GM21576 (cell line): Measurements from ENCODE around the gene THSD4.
"Not testable (repeated sequence)": the region's sequence is repeated elsewhere in the genome, so short reads cannot be mapped to it uniquely, and the experiment has no call there.

Experiments used
- ATAC-seq: cut with Tn5 transposase; IDR thresholded peaks from one replicate; pipeline ENCODE4 v1.9.1; 2021; ENCODE audit warnings: mild to moderate bottlenecking, moderate library complexity; ENCODE audit not compliant: unreplicated experiment

Gene THSD4

DNA sequence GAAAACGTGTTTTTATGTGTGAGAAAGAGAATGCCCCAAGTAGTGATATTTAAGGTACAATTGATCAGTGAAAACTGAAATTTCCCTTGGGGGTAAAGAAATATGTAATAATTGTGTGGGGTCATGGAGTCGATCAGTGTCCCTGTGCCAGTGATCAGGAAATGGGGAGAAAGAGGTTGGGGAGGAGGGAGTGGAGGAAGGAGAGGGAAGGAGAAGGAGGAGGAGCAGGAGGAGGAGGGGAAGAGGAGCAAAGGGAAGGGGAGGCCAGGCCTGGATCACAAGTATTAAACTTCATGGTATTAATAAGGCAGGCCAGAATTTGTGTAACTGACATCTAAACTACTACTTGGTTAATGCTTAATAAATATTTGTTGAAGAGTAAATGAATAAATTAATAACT lies 30.4 kb downstream of the THSD4 start:
- ATAC-seq = no peak

DNA sequence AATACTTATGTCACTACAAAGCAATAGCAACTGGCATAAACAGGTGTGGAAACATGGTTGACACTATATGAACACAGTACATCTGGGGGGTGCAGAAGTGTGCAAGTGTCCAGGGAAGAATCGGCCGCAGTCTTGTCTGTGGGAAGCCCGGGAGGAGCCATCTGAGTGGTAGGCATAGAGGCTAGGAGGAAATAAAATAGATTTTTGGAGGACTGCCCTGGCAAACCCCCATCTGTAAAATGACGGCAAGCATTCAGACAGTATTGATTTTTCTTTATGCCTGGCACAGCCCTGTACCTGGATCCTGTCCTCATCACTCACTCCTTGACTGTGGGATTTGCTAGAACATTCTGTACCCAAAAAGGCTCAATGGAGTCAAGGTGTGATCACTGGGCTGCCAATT lies 31.3 kb downstream of the THSD4 start:
- no peak for ATAC-seq

DNA sequence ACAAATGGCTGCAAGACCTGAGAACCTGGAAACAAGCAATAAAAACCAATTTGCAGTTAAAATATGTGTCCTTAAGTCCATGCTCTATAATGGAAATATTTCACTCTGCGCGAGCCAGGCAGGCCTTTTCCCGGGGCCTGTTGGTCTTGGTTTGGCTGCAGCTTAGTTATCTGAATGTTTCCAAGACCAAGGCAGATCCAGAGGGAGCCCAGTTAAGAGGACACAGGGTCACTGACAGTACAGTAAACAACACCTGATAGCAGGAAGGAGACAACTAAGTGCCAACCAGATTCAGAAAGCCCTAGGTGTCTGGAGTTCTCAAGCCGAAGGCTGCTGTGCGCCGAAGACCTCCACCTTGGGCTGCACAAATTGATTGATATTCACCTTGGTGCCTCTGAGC lies 32.8 kb downstream of the THSD4 start:
- no peak for ATAC-seq

DNA sequence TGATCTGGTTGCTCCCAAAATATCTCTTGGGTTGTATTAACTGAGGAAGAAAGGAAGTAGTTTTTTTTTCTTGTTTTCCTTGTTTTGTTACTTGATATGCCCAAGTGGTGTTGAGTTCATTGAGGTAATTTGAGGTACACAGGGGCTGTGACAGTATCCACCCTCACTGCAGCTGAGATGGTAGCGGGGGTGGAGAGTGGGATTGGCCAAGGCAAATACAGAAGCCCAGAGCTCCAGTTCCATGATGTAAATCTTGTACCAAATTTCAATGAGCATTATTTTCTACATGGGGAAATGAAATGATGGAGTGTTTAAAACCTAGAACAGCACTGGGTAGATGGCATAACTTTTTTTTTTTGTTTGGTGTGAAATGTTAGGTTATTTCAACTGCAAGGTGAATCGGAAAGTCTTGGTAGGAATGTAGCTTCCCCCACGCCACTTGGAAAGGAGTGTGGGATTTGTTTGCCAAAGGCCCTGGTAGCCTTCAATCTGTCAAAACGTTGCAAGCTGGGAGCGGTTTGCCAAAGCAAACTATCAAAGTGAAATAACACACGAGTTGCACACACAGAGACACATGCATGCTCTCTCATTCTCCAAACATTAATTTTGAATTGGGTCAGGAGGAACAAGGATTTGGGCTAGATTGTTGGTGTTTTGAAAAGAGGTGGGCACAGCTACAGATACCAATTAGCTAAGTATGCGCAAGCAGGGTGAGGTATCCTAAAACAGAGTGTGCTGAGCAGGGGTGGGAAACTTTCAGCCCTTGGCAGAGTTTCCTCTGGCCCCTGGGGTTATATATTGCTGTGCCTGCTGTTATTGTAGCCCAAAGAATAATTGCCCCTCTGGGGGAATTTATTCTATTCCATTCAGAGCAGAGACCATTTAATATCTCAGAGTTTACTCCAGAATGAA lies 34.6 kb downstream of the THSD4 start:
- no peak for ATAC-seq

DNA sequence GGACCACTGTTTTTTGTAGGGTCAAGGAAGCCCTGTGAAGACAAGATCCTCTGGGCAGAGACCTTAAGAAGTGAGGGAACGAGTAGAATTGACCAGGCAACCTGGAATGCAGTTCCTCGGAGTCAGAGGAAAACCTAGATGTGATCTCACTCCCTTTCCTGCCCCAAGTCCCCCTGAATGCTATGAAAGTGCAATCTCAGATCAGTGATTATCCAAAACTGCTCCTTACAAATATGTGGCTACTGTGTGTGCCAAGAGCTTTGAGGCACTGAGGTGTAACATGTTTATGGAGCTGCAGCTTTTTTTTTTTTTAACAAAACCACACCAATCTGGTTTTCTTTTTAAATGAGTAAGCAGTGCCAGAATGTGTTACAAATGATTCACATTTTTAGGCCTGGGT lies 35.8 kb downstream of the THSD4 start:
- no peak for ATAC-seq

DNA sequence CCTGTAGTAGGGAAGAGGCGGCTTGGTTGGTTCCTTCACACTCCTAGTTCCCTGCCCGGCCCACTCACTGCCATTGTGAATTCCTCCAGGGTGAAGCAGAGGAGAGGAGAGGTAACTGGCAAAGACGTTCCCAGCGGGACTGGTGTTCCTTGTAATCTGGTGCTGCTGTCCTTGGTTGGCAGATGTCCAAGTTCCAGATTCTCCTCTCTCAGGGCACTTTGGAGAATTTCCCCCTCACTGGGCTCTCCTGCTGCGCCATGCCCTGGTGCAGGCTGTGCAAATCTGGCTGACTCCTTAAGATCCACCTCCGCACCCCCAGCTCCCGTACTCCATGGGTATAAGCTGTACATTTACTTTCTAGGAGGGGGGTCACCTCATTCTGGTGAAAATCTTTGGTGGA lies 37.3 kb downstream of the THSD4 start:
- no peak for ATAC-seq

DNA sequence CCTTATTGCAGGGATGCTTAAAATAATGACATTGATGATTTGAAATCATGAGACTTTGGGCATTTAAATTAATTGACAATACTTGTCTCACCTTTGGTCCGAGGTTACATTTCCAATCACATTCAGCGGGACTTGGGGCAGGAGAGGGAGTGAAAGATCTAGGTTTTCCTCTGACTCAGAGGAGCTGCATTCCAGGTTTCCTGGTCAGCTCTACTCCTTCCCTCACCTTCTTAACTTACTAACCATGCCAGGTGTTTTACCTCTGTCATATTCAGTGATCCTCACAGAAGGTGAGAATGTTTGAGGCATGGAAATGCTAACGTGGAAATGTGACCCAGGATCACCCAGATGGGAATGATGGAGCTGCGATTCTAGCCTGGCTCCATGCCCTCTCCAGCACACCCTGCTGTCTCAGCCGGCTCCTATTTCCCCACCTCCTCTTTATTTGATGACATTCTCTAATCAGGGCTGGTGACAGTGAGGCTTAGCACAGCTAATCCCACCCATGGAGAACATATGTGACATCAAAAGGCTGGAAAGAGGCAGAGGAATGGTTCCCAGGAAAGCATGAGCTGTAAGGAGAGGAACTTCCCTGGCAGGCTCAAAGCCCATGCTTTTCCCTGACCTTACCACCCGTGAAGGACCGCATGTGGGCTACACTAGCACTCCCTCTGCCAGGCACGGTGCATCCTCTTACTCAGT lies 38.7 kb downstream of the THSD4 start:
- ATAC-seq = no peak

DNA sequence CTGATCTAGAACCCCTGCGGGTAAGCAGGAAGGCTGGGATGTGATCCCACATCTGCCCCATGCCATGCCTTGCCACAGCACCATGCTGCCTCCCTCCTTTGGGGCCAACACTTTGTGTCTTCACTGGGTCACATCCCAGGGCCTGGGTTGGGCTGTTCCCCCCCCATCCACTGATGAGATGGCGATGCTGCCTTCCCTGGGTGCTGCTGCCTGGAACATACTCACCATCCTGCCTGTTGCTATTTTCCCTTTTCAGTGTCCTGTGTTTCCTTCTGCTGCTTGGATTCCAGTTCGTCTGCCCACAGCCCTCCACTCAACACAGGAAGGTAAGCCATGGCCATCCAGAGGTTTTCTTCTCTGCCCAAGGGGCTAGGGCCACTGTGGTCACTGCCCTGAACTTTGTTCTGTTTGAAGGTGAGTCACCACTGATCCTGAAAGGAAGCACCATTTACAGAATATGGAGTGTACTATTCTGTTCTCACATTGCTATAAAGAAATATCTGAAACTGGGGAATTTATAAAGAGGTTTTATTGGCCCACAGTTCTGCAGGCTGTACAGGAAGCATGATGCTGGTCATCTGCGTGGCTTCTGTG lies 39.4 kb downstream of the THSD4 start:
- no peak for ATAC-seq

DNA sequence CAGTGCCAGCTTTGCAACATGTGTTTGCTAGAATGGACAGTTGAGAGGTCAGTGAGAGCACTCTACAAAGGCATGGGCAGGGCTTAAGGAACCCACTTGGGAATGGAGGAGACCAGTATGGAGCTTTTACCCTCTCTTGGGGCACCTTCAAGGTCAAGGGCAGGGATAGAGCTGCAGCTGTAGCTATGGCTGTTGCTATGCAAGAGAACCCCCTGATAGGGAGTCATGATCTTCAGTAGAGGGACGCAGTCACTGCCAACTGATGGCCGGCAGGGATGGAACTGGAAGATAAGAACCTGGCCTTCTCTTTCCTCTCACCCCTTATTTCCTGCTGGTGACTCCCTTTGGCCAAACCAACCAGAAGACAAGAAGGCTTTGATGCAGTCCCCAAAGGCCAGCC lies 40.3 kb downstream of the THSD4 start:
- ATAC-seq = no peak

DNA sequence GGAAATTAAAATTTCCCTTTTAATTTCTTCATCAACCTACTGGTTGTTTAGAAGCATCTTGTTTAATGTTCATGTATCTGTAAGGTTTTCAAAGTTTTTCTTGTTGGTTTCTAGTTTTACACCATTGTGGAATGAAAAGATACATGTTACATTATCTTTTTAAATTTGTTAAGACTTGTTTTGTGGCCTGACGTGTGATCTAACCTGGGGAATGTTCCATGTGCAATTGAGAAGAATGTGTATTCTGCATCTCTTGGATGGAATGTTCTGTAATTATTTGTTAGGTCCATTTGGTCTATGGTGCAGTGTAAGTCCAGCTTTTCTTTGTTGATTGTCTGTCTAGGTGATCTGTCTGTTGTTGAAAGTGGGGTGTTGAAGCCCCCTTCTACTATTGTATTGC lies 45.7 kb downstream of the THSD4 start:
- no peak for ATAC-seq

DNA sequence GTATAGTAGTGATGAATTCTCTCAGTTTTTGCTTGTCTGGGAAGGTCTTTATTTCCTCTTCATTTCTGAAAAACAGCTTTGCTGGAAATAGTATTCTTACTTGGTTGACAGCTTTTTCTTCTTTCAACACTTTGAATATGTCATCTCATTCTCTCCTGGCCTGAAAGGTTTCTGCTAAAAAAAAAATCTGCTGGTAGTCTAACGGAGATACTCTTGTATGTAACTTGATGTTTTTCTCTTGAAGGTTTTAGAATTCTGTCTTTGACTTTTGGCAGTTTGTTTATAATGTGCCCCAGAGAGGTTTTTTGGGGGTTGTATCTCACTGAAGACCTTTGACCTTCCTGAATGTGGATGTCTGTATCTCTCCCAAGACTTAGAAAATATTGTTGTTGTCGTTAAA lies 47.0 kb downstream of the THSD4 start:
- no peak for ATAC-seq

DNA sequence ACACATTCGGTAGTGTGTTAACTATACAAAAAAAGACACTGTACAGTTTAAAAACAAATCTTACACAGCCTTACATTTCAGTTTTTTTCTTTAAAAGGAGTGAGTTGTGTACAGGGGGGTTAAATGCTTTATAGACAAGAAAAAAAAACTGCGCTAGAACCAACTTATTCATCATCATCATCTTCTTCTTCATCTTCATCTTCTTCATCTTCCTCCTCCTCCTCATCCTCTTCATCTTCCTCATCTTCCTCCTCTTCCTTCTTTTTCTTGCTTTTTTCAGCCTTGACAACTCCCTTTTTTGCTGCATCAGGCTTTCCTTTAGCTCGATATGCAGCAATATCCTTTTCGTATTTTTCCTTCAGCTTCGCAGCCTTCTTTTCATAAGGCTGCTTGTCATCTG lies 49.3 kb downstream of the THSD4 start:
- not testable (repeated sequence) for ATAC-seq

DNA sequence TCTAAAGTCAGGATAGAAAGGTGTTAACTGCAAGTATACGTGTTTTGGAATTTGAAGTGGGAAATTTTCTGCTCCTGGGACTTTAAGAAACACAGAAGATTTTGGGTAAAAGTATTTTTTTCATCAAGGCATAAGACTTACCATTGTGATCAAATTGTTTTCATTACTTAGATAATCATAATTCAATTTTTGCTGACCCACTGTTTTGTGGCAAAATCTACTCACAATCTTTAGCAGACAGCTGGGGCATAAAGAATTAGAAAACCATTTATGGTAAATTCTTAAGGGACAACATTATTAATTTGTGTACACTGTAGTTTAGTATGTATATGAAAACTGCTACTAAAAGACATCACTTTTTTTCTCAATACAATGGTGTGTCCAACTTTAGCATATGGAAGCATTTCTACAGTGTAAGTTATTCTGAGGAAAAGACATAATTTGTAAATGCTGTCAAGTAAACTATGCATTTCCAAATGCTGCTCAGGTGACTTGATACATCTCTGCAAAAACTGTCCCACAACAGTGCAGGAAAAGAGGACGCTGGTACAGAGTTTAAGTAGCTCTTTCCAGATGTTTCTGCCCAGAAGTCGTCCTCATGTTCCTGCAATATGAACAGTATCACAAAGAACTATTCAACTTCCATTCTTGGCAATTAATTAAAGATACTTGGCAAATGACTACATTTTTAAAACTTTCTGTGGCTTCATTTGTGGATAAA lies 52.3 kb downstream of the THSD4 start:
- no peak for ATAC-seq

DNA sequence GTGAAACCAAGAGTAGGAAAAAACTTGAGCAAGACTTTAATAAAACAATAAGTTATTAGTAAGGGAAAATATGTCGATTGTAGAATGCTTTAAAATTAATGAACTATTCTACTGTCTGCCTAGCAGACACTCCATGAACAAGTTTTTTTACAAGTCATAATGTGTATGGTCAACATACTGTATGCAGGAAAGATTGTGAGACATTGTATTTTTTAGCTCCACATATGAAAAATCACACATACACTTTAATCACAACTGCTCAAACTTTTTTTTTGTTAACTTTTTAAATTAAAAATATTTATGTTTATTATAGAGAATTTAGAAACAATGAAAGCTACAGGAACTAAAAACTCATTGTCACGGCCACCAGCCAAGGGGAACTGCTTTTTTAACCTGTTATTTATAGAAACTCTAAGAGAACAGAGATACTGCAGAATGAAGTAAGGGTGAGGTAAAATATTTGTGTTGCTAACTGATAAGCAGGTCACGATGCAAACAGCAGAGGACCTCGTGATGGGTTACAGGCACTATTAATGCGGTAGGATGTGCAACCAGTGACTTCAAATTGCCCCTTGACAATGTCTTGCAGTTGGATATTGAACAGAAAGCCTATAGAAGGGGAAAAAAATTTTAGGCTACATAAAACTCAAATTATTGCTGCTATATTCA lies 53.0 kb downstream of the THSD4 start:
- no peak for ATAC-seq

DNA sequence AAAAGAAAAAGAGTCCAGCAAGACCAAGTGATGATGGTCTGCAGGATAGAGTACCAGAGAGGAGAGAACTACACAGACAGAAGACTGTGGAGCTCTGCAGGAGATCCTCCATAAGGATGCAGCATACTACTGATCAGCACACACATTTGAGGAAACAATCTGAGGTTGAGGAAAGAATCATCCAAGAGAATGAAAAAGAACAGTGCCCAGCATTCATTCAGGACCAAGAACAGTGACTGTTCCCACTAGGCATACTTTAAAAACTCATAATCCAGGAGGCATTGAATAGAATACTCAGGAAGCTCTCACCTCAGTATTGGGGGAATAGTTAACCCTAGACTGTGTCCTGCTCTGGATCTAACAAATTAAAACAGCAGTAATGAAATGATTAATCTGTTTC lies 54.9 kb downstream of the THSD4 start:
- ATAC-seq = no peak

DNA sequence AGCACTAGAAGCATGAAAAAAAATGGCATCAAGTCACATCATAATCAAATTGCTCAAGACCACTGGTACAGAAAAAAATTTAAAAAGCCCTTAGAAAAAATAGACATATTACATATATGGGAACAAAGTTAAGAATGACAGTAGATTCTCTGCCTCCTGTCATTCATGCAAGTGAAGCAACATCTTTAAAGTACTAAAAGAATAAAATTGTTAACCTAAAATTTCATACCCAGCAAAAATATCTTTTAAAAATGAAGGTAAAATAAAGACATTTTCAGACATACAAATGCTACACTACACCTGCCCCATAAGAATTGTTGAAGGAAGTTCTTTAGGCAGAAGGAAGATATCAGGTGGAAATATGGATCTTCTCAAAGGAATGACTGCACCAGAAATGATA lies 55.9 kb downstream of the THSD4 start:
- ATAC-seq = no peak

DNA sequence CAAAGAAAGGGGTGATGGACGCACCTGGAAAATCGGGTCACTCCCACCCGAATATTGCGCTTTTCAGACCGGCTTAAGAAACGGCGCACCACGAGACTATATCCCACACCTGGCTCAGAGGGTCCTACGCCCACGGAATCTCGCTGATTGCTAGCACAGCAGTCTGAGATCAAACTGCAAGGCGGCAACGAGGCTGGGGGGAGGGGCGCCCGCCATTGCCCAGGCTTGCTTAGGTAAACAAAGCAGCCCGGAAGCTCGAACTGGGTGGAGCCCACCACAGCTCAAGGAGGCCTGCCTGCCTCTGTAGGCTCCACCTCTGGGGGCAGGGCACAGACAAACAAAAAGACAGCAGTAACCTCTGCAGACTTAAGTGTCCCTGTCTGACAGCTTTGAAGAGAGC lies 59.1 kb downstream of the THSD4 start:
- ATAC-seq = not testable (repeated sequence)

DNA sequence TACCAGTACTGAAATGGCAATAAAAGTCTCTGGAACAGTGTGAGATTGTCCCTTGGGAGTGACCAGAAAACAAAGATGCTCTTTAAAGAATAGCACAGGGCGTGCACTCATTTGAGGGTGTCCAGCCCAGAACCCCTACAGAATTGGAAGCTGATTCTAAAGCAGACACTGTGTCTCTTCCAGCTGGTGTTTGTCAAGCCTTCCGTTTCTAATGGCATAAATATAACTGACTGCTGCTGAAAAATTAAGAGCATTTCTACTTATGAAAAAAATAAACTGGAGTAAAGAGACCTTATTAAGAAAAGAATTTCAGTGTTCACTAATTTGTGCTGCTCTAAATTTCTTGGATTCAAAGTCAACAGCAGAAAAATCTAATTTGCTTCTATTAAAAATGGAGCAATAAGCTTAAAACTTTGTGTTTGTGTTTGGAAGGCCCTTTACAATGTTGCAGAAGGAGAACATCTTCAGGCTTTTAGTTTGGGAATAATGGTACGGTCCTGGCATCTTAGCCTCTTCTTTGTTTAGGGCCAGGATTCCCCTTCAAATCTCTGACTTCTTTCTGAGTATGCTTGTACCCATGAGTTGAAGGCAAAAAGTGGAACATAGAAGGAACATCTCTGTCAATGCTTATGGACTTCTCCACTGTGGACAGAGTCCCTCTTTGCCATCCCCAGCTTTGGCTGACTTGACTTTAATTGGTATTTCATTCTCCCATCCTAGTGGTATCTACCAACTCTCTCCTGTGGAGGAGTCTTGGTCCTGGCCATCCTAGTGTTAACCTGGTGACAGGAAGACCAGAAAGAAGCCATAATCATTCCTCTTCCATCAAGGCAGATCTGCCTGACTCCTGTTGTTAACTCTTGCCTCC lies 65.9 kb downstream of the THSD4 start:
- ATAC-seq = no peak

DNA sequence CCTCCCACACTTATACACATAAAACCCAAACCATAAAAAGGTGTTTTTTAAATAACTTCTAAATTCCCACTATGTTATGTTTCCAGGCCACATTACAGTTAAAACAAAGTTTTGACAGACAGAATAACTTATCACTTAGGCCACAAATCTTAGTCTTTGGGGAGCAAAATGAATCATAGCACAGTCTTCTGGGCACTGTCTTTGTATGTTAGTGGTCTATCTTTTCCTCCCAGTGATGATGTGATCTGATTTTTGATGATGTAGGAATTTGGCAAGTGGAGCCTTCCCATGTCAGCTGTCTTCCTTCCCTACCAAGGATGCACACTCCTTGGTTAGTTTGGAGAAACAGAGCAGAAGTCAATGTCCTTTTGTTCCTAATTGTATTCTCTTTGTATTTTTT lies 67.3 kb downstream of the THSD4 start:
- no peak for ATAC-seq

DNA sequence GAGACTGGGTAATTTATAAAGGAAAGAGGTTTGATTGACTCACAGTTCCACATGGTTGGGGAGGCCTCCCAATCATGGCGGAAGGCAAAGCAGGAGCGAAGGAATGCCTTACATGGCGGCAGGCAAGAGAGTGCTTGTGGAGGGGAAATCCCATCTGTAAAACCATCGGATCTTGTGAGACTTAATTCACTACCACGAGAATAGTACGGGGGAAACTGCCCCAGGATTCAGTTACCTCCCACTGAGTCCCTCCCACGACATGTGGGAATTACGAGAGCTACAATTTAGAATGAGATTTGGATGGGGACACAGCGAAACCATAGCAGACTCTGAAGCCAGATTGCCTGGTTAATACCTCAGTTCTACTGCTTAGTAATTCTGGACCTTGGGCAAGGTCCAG lies 67.8 kb downstream of the THSD4 start:
- no peak for ATAC-seq
